ENCODE measurements around the gene LRRC47. TPM values are rescaled to one million over a fixed set of nuclear protein-coding genes. Genes with fewer than 3 reads are reported as not detected.

LRRC47 gene
- total and polyA plus RNA-seq, 2 of the 8 experiments (the other 6 are each of a cell fraction or from before 2014, with no cell fraction given): 38.3 to 82.4 TPM

- ChIA-PET POLR2A (ENCODE audit: partially characterized antibody) (interaction anchor here (0.7 kb wide), 1 partner anchor 102 kb away, joined by 3 read pairs; no protein-coding TSS in a partner anchor), CTCF (ENCODE audit: partially characterized antibody) (no interaction called here)
- FAIRE-seq (no peak), DNase-seq (ENCODE audit: low read depth in 1 of 2, low spot score in 2 of 2) (no peak)
- Histone ChIP-seq H2AK5ac (ENCODE audit: low read depth, low read length) (no peak overlapping the region), H2BK12ac (ENCODE audit: low read depth, low read length) (no peak overlapping the region), H3K9me3 (ENCODE audit: insufficient read depth in 2 of 2, low read depth in 1 of 2, low read length in 1 of 2) (peaks cover 0 to 6% of the 10 kb centered on the region in 2 experiments; a peak in 2 of 4 replicates), H4K8ac (ENCODE audit: extremely low read depth, insufficient read depth, low read length) (no peak overlapping the region; the same call in 1 of the 2 replicates), H3K27ac (ENCODE audit: low read depth, low read length) (no peak overlapping the region), H3K27me3 (replicated peaks in 1 of 4; ENCODE audit: control insufficient read depth in 3 of 4, extremely low read depth in 1 of 4, insufficient read depth in 3 of 4, low read length in 3 of 4) (no peaks in the 10 kb centered on the region), H3K4me3 (ENCODE audit: extremely low read depth in 1 of 4, insufficient read depth in 2 of 4, low read depth in 3 of 4, low read length in 4 of 4) (no peak overlapping the region), H3K23me2 (ENCODE audit: low read depth, low read length) (no peaks in the 10 kb centered on the region), H3K9ac (replicated peaks in 1 of 4; ENCODE audit: extremely low read depth in 1 of 4, low read depth in 3 of 4, low read length in 3 of 4) (no peak overlapping the region), H2BK5ac (ENCODE audit: low read depth, low read length) (no peak overlapping the region), H2BK15ac (ENCODE audit: low read length) (no peak overlapping the region), H3K23ac (ENCODE audit: insufficient read length) (no peak overlapping the region), H3K4me1 (replicated peaks in 1 of 4; ENCODE audit: control insufficient read depth in 3 of 4, insufficient read depth in 4 of 4, low read length in 3 of 4) (no peaks in the 10 kb centered on the region), H2AFZ (ENCODE audit: low read length) (no peak overlapping the region), H4K20me1 (replicated peaks in 1 of 2; ENCODE audit: control insufficient read depth in 1 of 2, insufficient read depth in 2 of 2, low read length in 2 of 2) (peaks cover 0 to 2% of the 10 kb centered on the region in 2 experiments), H2BK120ac (replicated peaks; ENCODE audit: low read depth, low read length) (no peak overlapping the region), H3K79me2 (ENCODE audit: control insufficient read depth in 1 of 2, insufficient read depth in 2 of 2, low read length in 2 of 2) (no peaks in the 10 kb centered on the region), H3K4me2 (ENCODE audit: insufficient read depth in 1 of 2, low read depth in 2 of 2, low read length in 2 of 2) (no peak overlapping the region), H3K36me3 (ENCODE audit: control insufficient read depth in 2 of 4, insufficient read depth in 4 of 4, low read length in 3 of 4) (peaks cover 3 to 35% (median 13%) of the 10 kb centered on the region in 4 experiments; a peak in 6 of 8 replicates), H3K4ac (replicated peaks; ENCODE audit: insufficient read length, low read depth, low read length) (no peak overlapping the region), H4K91ac (replicated peaks; ENCODE audit: insufficient read length, low read length) (no peak overlapping the region), H3K79me1 (ENCODE audit: low read depth, low read length) (no peaks in the 10 kb centered on the region), H3K56ac (replicated peaks; ENCODE audit: insufficient read length, low read depth, low read length) (no peak overlapping the region), H4K5ac (ENCODE audit: insufficient read length, low read depth, low read length) (no peak overlapping the region), H2BK20ac (ENCODE audit: low read length) (no peak overlapping the region), H3K18ac (ENCODE audit: extremely low read depth, low read length) (no peak overlapping the region), H3K14ac (ENCODE audit: insufficient read length) (no peak overlapping the region)
- no peak for TF ChIP-seq NRF1 (IDR thresholded peaks at IDR 0.05; ENCODE audit: low read depth, low read length)
- TF ChIP-seq TAF7 (optimal IDR thresholded peaks at IDR 0.05; ENCODE audit: borderline replicate concordance, low read depth, low read length): no peak
- WGBS, 2 experiments (ENCODE audit: extremely low coverage in 1 of 2, insufficient coverage in 1 of 2, insufficient read length in 1 of 2, insufficient replicate concordance in 2 of 2, low coverage in 1 of 2, low lambda C conversion rate in 2 of 2, missing lambda C conversion rate in 1 of 2): 93% methylated on average over 11 of the region's 11 CpGs; no CpG with 5 or more reads in 1 of the 2 experiments
Observed at GRCh38 chr1:3836421-3836820, 40.1 kb upstream of the LRRC47 start.

Measured in H1 (cell line).